Left renal pelvis (tissue), 4 donors: Measurements from ENCODE around the gene VWC2L. TPM values are rescaled to one million over a fixed set of nuclear protein-coding genes. Genes with fewer than 3 reads are reported as not detected.

Experiments
- DNase-seq, 4 donors: peaks; one replicate each; pipeline ENCODE4 v3.0.0-alpha.2; 2013; ENCODE audit warnings: low read depth in 4 of 4, low spot score in 3 of 4
- polyA plus RNA-seq, 4 donors: library from polyadenylated mRNA; unstranded; fragments of 120-200 nt; gene quantifications; one replicate each; pipeline ENCODE4 v1.2.1, GENCODE V29; 2013; ENCODE audit not compliant: insufficient read length in 4 of 4

VWC2L gene
- polyA plus RNA-seq: under 1 TPM in 2 of 4 donors, not detected in 2; 0.06 TPM

DNA sequence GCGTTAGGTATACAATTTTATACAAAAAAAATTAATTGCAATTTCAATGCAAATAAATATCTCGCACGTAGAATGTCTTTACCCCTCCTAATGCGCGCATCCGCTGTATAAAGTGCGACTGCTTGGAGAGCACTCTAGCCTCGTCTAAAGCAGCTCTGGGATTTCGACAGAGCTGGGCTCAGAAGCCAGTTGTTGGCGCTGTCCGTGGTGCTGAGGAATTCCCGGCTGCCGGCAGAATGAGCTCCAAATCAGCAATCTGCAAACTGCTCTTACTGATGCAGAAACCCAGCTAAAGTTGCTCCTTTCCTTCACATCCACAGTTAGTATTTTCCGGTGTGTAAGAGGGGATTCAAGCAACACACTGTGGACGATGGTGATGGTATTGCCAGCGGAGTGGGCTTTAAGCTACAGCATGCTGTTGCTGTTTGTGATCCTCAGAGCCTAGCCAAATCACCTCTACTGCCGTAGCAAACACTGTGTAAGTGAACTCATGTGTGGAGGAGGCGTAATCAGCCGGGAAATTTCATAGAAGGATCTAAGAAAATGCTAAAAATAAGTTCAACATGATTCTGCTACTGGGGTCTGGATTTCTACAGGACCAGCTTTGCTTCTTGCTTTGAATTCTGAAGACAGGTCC lies at the start of gene VWC2L:
Gene VWC2L (plus strand): TSS at position 137 of the 637 bp plus-strand sequence. CDS start 3,140 bp downstream, outside the sequence.
- peak; percentile 53 to 77 (median 75) for DNase-seq

DNA sequence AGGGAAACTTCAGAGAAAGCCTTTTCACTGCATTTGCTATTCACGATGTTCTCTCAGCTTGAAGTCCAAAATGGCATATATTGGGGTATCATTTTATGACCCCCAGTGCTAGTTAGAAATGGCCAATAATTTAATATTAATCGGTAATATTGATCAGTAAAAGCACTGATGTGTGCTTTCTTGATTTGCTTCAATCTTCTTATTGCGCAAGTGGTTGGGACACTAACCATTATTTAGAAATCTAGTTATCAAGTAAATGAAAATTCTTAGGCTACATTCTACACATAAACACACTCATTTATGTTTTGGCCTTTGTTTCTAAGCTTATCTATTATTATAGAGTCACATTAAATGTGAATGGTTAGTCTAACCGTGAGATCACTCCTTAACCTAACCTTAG lies 49.7 kb upstream of the VWC2L start:
- DNase-seq: no peak

DNA sequence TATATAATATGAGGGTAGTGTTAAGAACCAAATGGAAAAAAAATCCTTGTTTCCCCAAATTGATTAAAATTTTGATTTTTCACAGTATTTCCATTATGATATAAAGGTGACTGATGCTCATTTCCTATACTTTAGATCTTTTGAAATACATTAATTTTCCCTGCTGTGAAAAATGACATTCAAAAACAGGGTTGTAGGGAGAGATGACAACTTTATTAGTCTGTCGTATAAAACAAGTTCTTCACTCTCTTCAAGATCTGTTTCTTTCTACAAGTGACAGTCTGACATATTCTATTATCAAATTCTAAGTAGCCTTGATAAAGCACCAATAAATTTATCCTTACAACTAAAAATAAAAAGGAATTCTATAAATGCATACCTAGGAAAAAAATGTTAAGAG lies 45.3 kb upstream of the VWC2L start:
- no peak for DNase-seq

DNA sequence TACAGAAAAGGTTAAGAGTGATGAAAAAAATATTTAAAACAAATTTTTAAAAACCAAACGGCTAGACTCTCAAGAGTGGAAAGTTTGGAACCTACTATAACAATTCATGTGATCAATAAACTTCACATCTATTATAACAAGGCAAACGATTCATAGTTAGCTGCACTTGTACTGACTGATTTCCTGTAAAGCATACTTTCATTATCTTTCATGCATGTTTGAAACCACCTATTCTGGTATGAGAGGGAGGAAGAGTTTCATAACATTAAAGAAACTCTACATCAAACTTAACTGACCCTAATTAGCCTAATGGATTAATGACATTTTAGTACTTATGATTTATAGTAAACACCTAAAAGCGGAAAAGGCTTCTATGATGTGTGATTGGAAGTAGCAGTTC lies 43.7 kb upstream of the VWC2L start:
- DNase-seq: no peak

DNA sequence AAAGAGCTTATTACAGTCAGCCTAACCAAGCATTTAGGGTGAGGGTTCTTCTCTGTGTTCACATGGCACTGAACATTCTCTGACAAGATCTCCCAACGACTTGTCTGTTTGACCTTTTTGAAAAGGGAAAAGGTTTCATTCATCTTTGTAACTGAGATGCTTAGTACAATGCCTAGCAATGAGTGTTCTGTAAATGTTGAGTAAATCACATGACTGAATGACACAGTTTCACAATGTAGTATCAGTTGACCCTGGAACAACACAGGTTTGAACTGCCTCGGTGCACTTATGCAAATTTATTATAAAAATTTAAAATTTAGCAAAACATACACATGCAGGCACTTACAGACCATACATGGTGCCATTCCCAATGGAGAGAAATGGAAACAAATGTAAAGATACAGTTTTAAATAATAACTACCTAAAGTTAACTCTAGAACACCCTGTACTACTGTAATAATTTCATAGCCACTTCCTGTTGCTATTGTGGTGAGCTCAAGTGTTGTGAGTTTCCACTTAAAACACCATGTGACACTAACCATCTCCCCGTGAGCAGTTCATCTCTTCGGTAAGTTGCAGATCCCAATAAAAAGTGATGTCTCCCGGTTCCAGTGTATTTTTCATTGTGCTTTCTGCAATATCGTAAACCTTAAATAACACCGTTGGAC lies 34.1 kb upstream of the VWC2L start:
- no peak for DNase-seq

DNA sequence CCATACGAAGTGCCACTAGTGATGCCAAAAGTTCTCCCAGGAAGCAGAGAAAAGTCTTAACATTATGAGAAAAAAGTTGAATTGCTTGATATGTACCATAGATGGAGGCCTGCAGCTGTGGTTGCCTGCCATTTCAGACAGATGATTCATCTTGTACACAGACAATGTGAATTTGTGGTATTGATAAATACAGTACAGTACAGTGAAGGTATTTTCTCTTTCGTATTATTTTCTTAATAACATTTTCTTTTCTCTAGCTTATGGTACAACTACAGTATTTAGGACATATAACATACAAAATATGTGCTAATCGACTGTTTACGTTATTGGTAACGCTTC lies 33.6 kb upstream of the VWC2L start:
- DNase-seq: no peak

DNA sequence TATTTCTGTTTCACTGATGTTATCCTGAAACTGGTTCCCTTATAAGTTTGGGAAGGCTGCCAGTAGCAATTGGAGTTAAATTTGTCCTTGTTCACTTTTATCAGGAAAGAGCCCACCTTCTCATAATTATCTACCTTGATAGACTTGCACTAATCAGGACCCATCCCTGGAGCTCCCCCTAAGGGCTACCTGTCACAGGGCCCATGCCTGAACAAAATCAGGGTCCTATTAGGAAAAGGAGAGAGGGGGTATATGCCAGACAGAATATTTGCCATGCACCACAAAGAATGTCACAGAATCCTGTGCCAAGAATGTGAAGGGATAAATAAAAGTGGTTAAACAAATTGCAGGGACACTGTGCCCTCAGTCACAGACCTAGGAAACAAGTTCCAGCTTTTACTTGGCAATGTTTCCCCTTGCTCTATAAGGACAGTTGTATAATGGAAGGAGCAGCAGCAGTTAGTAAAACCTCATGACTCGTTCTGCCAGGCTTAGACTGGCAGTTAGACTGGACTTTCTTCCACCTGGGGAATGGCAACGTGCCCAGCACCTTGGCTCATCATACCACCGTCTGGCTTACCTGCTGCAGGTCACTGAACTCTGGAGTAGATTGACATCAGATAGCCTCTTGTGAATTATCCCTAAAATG lies 32.3 kb upstream of the VWC2L start:
- DNase-seq: no peak

DNA sequence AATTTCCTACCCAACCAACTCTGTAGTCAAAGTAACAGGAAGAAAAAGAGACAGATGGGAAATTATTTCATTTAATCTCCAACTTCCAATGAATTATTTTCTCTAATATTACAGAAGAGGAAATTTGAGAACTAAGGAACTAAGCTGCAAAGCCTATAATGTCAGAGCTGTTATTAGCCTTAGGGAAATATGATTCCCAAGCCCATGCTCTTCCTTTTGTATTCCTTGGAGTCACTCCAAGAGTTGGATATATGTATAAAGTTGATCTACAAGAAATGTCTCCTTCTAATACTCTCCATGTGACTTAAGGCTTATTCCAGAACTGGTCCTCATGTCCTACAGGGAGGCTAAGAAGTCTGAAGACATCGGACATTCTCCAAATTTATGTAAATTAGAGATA lies 31.6 kb upstream of the VWC2L start:
- no peak for DNase-seq

DNA sequence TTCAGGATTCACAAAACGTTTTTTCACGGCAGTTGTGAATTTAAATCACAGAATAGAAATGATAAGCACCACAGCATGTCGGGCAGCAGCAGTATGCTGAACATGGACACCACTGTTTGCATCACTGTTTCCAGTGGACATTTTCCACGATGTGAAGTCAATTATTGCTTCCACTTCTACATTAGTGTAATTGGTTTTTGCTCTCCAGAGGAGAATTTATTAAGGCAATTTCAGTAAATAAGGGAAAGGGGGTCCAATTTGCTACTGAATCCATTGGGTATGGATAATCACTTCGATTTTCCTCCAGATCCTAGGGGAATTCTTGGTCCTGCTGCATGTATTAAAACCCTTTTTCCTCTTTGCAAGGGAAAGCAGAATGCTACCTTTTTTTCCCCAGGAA lies 30.2 kb upstream of the VWC2L start:
- DNase-seq: no peak

DNA sequence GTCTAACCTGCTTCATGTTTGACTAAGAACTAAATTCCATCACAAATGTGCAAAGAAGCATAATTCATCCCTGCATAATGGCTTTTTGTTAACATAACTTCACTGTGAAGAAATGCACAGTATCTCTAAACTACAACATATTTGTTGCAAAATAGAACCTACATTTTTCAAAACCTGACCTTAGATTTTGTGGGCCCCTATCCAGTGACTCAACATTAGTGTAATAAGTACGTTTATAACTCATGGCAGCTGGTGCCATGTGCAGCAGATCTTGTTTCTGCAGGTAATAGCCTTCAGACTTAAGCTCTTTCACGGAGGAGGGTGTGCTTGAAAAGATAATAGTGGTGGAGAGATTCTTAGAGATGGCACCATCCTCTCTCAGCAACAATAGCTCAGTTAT lies 28.6 kb upstream of the VWC2L start:
- no peak for DNase-seq

DNA sequence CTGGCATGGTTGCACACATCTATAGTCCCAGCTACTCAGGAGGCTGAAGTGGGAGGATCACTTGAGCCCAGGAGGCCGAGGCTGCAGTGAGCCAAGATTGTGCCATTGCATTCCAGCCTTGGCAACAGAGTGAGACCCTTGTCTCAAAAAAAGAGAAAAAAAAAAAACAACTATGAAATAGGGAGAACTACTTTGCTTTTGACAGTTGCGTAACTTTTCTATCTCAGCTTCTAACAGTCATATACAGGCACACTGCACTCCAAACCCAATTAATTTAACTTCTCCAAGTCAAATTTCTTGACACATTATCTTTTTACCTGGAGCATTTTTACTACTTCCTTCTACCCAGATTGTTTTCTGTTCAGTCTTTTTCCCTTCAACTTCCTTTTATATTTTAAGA lies 24.1 kb upstream of the VWC2L start:
- no peak for DNase-seq

DNA sequence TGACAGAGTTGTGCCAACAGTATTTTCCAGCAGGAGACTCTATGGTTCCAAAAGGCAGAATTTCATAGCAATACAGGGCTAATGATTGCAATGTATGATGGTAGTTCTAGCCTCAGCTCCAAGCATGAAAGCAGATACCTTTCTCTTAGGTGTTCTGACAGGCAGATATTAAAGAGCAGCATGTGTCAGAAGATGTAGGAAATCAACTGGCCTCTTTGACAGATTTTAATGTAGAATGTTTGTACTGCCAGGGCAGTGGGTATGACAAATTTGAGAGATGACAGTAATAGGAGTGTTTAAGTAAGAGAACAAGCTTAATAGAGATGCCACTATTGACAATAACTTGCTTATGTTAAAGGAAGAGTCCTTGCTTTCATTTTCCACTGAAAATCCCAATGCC lies 21.5 kb upstream of the VWC2L start:
- no peak for DNase-seq

DNA sequence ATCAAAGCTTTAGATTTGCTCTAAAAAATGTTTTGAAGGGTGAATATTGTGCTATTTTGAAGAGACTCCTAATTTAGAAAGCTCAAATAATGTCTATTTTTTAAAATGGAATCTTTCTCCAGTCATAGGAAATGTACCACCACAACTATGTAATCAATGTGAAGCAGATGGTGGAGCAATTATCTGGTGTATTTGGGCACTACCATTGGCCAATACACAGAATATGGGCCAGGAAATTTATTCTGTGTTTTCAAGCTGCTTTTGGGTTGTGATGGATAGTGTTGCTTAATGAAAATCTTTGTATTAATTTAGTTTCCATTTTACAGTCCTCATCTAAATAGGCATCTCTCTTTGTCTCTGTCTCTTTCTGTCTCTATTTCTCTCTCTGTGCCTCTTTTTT lies 17.1 kb upstream of the VWC2L start:
- no peak for DNase-seq

DNA sequence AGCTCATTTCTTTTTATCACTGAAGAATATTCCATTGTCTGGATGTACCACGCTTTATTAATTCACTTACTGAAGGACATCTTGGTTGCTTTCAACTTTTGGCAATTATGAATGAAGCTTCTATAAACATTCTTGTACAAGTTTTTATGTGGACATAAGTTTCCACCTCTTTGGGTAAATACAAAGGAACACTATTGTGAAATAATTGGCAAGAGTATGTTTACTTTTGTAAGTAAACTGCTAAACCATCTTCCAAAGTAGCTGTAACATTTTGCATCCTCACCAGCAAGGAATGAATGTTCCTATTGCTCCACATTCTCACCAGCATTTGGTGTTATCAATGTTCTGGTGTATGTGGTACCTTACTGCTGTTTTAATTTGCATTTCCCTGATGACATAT lies 15.8 kb upstream of the VWC2L start:
- DNase-seq: no peak

DNA sequence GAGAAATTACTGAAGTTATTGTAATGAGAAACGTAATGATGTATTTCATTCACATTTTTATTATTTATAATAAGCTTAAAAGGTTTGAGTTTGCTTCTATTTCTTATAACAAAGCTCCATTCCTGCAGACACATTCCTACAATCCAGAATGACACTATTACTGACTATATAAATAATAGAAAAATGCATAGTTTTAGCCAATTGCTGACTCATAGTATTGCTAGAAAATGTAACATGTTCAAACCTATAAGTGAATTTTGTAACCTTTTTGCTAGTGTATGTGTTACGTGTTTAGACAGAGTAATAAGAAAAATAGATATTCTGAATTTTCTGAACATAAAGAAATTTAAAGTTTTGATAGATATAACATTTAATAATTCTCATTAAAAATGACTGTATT lies 9.3 kb upstream of the VWC2L start:
- DNase-seq: no peak

DNA sequence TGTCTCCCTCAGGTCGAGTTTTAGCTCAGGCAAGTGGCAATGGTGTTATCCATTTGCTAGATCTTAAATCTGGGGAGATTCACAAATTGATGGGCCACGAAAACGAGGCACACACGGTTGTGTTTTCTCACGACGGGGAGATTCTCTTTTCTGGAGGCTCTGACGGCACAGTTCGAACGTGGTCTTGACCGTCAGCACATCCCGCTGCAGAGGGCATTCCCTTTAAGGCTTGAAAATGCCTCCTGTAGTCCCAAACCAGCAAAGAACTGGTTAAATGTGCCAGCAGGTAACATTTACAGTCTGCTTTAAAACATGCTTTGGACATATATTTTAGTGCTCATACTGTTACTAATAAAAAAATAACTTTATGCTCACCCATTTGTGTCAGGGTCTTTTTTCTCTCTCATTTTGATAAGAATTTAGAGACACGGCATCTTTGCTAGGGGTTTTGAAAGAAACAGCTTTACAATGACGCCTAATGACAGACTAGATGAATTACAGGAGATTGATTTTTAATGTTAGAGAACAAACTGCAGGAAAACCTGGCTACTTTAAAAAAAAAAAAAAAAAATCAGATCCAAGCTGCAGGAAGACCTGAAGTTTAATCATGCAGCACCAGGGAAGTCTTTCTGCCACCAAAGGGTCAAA lies 602 bp upstream of the VWC2L start:
- DNase-seq: no peak

DNA sequence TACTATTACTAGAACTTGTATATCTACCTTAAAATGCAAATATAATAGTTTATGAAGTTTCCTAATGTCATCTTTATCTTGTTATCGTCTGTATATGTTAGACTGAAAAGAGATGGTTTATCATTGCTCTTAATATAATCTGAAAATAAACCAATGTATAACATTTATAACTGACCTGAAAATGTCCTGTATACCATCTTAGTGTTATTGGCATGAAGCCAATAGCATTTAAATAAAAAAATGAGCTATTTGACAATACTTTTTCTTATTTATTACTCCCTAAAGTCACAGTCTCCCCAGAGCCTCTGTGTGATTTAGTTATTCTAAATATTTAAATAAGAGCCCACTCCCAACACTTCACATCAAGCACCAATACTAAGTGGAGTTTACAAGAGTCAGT lies 1.8 kb downstream of the VWC2L start:
- DNase-seq: no peak

DNA sequence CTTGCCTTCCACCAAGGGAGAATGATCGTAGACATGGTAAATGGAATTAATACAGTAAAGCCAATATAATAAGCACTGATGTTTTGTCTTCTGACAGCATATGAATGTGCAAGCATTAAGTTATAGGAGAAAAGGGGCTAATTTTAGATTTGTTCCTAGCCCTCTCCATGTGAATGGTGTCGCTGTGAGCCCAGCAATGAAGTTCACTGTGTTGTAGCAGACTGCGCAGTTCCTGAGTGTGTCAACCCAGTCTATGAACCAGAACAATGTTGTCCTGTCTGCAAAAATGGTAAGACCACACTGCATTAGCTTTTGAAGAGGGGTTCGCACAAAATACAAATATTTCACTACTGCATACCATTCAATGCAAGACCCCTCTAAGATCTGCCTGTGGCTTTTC lies 25.6 kb downstream of the VWC2L start:
- DNase-seq: no peak

DNA sequence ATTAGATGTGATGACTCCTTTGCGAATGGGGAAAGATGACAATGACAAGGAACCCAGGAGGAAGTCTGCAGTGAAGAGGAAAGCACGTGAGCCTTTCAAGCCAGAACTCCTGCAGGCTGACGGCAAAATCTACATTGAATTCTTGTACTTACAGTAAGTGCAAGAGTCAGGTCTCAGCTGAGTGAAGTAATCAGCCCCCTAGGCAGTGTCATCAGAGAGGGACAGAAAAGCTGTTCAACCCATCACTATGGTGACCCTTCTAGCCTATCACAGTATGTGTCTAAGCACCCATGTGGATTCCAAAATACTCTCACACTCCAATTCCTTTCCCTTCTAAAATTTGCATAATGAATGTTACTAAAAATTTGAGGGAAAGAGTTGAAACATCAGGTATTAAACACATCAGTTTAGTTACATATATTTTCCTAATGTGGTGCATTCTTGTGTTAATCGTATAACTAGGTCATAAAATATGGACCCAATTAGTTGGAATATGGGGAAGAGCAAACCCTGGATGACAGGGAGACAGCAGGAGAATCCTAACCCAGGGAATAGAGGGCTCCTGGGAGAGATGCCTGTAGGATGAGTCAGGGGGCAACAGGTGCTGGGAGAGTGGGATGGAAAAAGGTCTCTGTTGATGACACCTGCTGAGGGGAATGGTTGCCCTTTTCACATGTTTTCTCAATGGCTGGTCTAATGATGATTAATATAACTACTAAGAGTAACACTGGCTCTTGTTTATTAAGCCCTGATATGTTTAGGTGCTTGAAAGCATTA lies 39.5 kb downstream of the VWC2L start:
- no peak for DNase-seq

DNA sequence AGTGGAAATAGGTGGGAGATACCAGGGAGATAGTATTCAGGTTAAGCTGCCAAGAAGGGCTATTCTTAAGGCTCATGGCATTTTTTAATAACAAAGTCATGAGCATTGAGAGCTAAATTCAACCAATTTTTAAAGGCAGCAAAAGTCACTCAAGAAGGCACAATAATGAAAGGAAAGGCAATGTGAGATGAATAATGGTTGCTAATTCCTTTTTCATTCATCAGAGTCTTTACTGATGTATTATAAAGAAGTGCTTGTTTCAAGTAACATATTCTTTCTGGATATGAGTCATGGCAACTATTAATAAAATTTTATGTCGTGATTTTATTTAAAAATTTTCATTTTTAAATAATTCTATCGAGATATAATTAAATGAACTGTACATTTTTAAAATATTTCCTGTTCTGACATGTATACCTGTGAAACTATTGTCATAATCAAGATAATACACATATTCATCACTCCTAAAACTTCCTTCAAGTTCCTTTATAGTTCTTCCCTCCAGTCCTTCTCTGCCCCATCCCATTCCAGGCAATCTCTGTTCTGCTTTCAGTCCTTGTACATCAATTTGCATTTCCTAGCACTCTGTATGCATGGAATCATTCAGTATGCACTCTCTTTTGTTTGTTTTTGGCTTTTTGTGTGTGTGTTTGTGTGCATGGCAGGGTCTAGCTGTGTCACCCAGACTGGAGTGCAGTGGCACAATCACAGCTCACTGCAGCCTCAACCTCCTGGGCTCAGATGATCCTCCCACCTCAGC lies 40.8 kb downstream of the VWC2L start:
- DNase-seq: no peak
